ENCODE results near the gene TNFAIP8. TPM values are rescaled to one million over a fixed set of nuclear protein-coding genes. Genes with fewer than 3 reads are reported as not detected.

TNFAIP8 gene
- total and polyA plus RNA-seq, 4 experiments from 2014 or later, result 167 to 423 (median 226) TPM

DNA sequence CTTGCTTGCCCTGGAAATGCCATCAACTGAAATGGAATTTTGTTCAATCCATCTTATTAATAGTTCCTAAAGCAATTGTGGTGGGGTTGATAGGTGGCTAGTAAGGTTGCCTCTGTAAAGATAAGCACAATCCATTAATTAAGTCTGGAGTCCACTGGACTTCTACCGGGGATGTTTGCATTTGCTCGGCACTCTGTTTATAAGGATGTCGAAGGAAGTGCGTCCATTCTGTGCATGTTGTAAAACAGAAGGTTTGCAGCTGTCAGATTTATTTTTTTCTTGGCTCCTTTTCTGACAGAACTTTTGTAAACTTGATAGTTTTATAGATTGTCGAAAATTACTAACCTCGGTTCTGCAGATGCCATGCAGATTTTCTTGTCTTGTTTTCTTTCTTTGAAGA, 12.8 kb upstream of the TNFAIP8 start:
- intact Hi-C loops (cut with micrococcal nuclease), result no loop called here
- H3K27ac ChIP-seq (ENCODE audit: low read depth, low read length), result peak overlapping the region; percentile 75
- peaks cover 84 to 97% (median 91%) of the 10 kb centered on the region in 4 donors for H3K4me1 Mint-ChIP-seq
- H3K4me1 ChIP-seq (ENCODE audit: insufficient read depth, low read length), result peaks cover 99% of the 10 kb centered on the region
- no peaks in the 10 kb centered on the region for H3K27me3 ChIP-seq (ENCODE audit: insufficient read depth, low read length)
- H3K36me3 Mint-ChIP-seq, result peaks cover 6 to 35% of the 10 kb centered on the region in 2 donors
- no peak for DNase-seq
- H3K27ac Mint-ChIP-seq, result peak overlapping the region; percentile 89 to 97 (median 92)
- H3K9me3 Mint-ChIP-seq, result no peaks in the 10 kb centered on the region
- peaks cover 5% of the 10 kb centered on the region for H3K36me3 ChIP-seq (ENCODE audit: insufficient read depth, low read length)
- no peaks in the 10 kb centered on the region for H3K9me3 ChIP-seq (ENCODE audit: control insufficient read depth in 1 of 2, low read length in 2 of 2)
- peak overlapping the region in 7 of 8 donors; percentile 80 to 89 (median 86) for H3K4me3 Mint-ChIP-seq
- H3K27me3 Mint-ChIP-seq, result no peaks in the 10 kb centered on the region
- CTCF ChIA-PET (ENCODE audit: partially characterized antibody), result interaction anchor here (0.9 to 12.3 kb wide), 7 partner anchors 11 to 355 kb away, joined by 3 to 149 read pairs (median 5); no protein-coding TSS in a partner anchor
- peak overlapping the region in 1 of 2 donors; percentile 63 for H3K4me3 ChIP-seq (ENCODE audit: low read length in 2 of 2)
- POLR2A ChIA-PET (ENCODE audit: partially characterized antibody), result interaction anchor here (1.5 to 23.8 kb wide), 7 partner anchors 8 to 355 kb away, joined by 4 to 727 read pairs (median 204); partner anchors contain the start of genes DTWD2 and TNFAIP8

DNA sequence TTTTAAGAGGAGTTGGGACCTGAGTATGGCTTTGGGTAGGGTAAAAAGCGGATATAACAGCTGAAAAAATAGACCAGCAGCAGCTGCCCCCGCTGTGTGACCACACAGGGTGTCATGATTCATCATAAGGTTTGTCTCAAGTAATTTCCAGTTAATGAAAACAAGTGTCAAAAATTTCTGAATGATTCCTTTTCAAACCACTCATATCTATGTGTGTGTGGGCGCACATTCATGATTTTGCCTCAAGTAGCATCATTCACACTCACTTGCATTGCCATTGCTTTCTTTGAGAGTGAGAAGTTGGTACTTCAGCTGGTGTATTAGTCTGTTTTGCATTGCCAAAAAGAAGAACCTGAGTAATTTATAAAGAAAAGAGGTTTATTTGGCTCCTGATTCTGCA, 12.1 kb upstream of the TNFAIP8 start:
- Histone ChIP-seq H3K4me3 (ENCODE audit: low read length in 2 of 2) (no peak overlapping the region), H3K36me3 (ENCODE audit: insufficient read depth, low read length) (peaks cover 6% of the 10 kb centered on the region), H3K27ac (ENCODE audit: low read depth, low read length) (peak overlapping the region; percentile 47), H3K4me1 (ENCODE audit: insufficient read depth, low read length) (peaks cover 99% of the 10 kb centered on the region), H3K9me3 (ENCODE audit: control insufficient read depth in 1 of 2, low read length in 2 of 2) (no peaks in the 10 kb centered on the region), H3K27me3 (ENCODE audit: insufficient read depth, low read length) (no peaks in the 10 kb centered on the region)
- ChIA-PET CTCF (ENCODE audit: partially characterized antibody) (interaction anchor here (0.9 to 12.3 kb wide), 6 partner anchors 12 to 356 kb away, joined by 3 to 149 read pairs (median 4); partner anchors contain the start of gene DTWD2), POLR2A (ENCODE audit: partially characterized antibody) (interaction anchor here (1.2 to 23.8 kb wide), 7 partner anchors 9 to 56 kb away, joined by 3 to 727 read pairs (median 9); partner anchors contain the start of gene TNFAIP8)
- no peaks in the 10 kb centered on the region for H3K9me3 Mint-ChIP-seq
- H3K36me3 Mint-ChIP-seq, result peaks cover 6 to 40% of the 10 kb centered on the region in 2 donors
- no peaks in the 10 kb centered on the region for H3K27me3 Mint-ChIP-seq
- H3K4me1 Mint-ChIP-seq, result peaks cover 82 to 97% (median 90%) of the 10 kb centered on the region in 4 donors
- intact Hi-C loops (cut with micrococcal nuclease), result no loop called here
- peak overlapping the region; percentile 31 to 72 (median 57) for H3K4me3 Mint-ChIP-seq
- peak in 1 of 5 donors; percentile 70 for DNase-seq
- H3K27ac Mint-ChIP-seq, result peak overlapping the region; percentile 72 to 95 (median 90)

DNA sequence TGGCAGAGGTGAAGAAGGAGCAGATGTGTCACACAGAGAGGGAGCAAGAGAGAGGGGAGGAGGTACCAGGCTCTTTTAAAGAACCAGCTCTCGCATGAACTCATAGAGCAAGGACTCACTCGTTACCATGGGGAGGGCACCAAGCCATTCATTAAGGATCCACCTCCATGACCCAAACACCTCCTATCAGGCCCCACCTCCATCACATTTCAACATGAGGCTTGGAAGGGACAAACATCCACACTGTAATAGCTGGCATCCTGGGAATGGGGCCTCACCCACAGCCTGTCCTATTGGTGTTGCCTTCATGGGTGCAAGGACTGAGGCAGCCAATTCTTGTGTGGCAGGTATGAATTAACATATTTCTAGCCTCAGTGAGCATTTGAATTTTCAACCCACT, 11.6 kb upstream of the TNFAIP8 start:
- peak overlapping the region; percentile 72 to 95 (median 90) for H3K27ac Mint-ChIP-seq
- intact Hi-C loops (cut with micrococcal nuclease), result no loop called here
- ChIA-PET POLR2A (ENCODE audit: partially characterized antibody) (interaction anchor here (1.2 to 23.8 kb wide), 7 partner anchors 9 to 57 kb away, joined by 3 to 727 read pairs (median 9); partner anchors contain the start of gene TNFAIP8), CTCF (ENCODE audit: partially characterized antibody) (interaction anchor here (1.2 to 12.3 kb wide), 4 partner anchors 13 to 357 kb away, joined by 3 to 149 read pairs (median 4); partner anchors contain the start of gene DTWD2)
- H3K4me1 Mint-ChIP-seq, result peaks cover 83 to 97% (median 90%) of the 10 kb centered on the region in 4 donors
- H3K9me3 ChIP-seq (ENCODE audit: control insufficient read depth in 1 of 2, low read length in 2 of 2), result no peaks in the 10 kb centered on the region
- no peaks in the 10 kb centered on the region for H3K27me3 Mint-ChIP-seq
- peak overlapping the region in 7 of 8 donors; percentile 39 to 72 (median 58) for H3K4me3 Mint-ChIP-seq
- H3K4me1 ChIP-seq (ENCODE audit: insufficient read depth, low read length), result peaks cover 99% of the 10 kb centered on the region
- no peak for DNase-seq
- no peaks in the 10 kb centered on the region for H3K27me3 ChIP-seq (ENCODE audit: insufficient read depth, low read length)
- H3K4me3 ChIP-seq (ENCODE audit: low read length in 2 of 2), result no peak overlapping the region
- H3K9me3 Mint-ChIP-seq, result no peaks in the 10 kb centered on the region
- peaks cover 10 to 45% of the 10 kb centered on the region in 2 donors for H3K36me3 Mint-ChIP-seq
- H3K27ac ChIP-seq (ENCODE audit: low read depth, low read length), result peak overlapping the region; percentile 47
- H3K36me3 ChIP-seq (ENCODE audit: insufficient read depth, low read length), result peaks cover 6% of the 10 kb centered on the region

DNA sequence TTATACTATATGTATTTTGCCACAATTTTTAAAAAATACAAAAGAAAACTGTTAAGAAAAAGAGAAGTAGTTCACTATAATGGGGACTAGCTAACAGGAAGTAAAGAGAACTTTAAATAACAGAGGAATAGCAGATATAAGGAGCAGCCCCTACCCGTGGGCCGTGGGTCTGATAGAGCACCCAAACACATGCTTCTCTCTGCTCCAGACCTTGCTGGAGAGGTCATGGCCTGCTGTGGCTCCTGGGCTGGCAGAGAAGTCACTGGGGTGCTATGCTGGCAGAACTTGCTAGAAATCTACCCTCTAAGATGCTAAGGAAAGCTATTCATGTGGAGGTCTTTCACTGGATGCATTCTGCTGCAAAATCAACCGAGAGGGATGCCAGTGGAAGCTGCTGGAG, 10.0 kb upstream of the TNFAIP8 start:
- Mint-ChIP-seq H3K9me3 (no peaks in the 10 kb centered on the region), H3K27ac (peak overlapping the region; percentile 64 to 95 (median 79)), H3K27me3 (no peaks in the 10 kb centered on the region), H3K36me3 (peaks cover 10 to 48% of the 10 kb centered on the region in 2 donors), H3K4me1 (peaks cover 83 to 97% (median 90%) of the 10 kb centered on the region in 4 donors), H3K4me3 (peak overlapping the region in 7 of 8 donors; percentile 61 to 88 (median 70))
- ChIA-PET POLR2A (ENCODE audit: partially characterized antibody) (interaction anchor here (1.0 to 23.8 kb wide), 12 partner anchors 8 to 72 kb away, joined by 3 to 727 read pairs (median 5); partner anchors contain the start of gene TNFAIP8), CTCF (ENCODE audit: partially characterized antibody) (interaction anchor here (0.7 to 2.5 kb wide), 11 partner anchors 9 to 89 kb away, joined by 3 to 10 read pairs (median 5); no protein-coding TSS in a partner anchor)
- Histone ChIP-seq H3K27me3 (ENCODE audit: insufficient read depth, low read length) (no peaks in the 10 kb centered on the region), H3K27ac (ENCODE audit: low read depth, low read length) (peak overlapping the region; percentile 20), H3K4me3 (ENCODE audit: low read length in 2 of 2) (peak overlapping the region in 1 of 2 donors; percentile 8), H3K9me3 (ENCODE audit: control insufficient read depth in 1 of 2, low read length in 2 of 2) (no peaks in the 10 kb centered on the region), H3K4me1 (ENCODE audit: insufficient read depth, low read length) (peaks cover 99% of the 10 kb centered on the region), H3K36me3 (ENCODE audit: insufficient read depth, low read length) (peaks cover 6% of the 10 kb centered on the region)
- intact Hi-C loops (cut with micrococcal nuclease), result no loop called here
- no peak for DNase-seq

DNA sequence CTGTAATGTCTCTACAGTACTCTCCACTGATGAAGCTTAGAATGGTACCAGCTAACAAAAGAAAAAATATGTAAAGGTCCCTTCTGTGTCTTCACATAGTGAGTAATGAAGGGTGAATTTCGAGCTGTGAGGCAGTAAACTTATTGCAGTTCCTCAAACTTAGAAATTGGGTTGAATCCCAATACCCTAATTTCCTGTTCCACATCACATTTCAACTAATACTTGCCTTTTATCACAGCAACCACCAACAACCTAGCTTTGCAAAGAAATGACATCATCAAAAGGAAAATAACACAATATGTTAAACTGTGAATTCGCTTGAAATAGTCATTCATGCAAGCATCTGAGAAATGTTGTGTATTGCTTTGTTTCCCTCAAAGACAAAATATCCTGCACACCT, 9.4 kb upstream of the TNFAIP8 start:
- Mint-ChIP-seq H3K9me3 (no peaks in the 10 kb centered on the region), H3K27ac (peak overlapping the region; percentile 64 to 95 (median 89)), H3K4me1 (peaks cover 80 to 96% (median 89%) of the 10 kb centered on the region in 4 donors), H3K4me3 (peak overlapping the region in 6 of 8 donors; percentile 64 to 88 (median 75)), H3K27me3 (no peaks in the 10 kb centered on the region), H3K36me3 (peaks cover 10 to 48% of the 10 kb centered on the region in 2 donors)
- no peak for DNase-seq
- ChIA-PET CTCF (ENCODE audit: partially characterized antibody) (interaction anchor here (0.7 to 2.5 kb wide), 10 partner anchors 9 to 89 kb away, joined by 3 to 10 read pairs (median 6); no protein-coding TSS in a partner anchor), POLR2A (ENCODE audit: partially characterized antibody) (interaction anchor here (1.0 to 23.8 kb wide), 13 partner anchors 8 to 76 kb away, joined by 3 to 727 read pairs (median 5); partner anchors contain the start of gene TNFAIP8)
- Histone ChIP-seq H3K36me3 (ENCODE audit: insufficient read depth, low read length) (peaks cover 6% of the 10 kb centered on the region), H3K27me3 (ENCODE audit: insufficient read depth, low read length) (no peaks in the 10 kb centered on the region), H3K4me3 (ENCODE audit: low read length in 2 of 2) (peak overlapping the region in 1 of 2 donors; percentile 8), H3K9me3 (ENCODE audit: control insufficient read depth in 1 of 2, low read length in 2 of 2) (no peaks in the 10 kb centered on the region), H3K27ac (ENCODE audit: low read depth, low read length) (peak overlapping the region; percentile 20), H3K4me1 (ENCODE audit: insufficient read depth, low read length) (peaks cover 99% of the 10 kb centered on the region)
- intact Hi-C loops (cut with micrococcal nuclease), result no loop called here

DNA sequence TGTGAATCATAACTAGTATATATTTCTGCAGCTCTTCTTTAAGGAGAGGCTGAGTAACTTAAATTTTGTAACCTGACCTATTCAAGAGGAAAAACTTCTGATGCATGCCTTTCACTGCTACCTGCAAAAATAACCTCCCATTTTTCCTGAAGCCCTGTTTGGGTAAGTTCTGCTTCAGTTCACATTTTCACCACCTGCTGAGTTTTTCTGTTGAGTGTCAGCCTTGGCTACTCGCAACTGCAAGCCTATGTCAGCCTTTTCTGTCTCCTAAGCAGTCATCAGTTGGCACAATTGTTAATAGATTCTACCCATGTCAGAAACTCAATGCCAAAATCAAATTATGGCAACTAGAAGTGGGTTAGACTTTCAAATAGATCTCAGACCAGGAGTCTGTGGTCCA, 8.2 kb upstream of the TNFAIP8 start:
- intact Hi-C loops (cut with micrococcal nuclease), result loop anchor here (1.0 kb wide), 1 partner anchor 8 kb away; no protein-coding TSS in a partner anchor
- Mint-ChIP-seq H3K4me3 (peak overlapping the region in 4 of 8 donors; percentile 23 to 88 (median 57)), H3K4me1 (peaks cover 78 to 96% (median 86%) of the 10 kb centered on the region in 4 donors), H3K27ac (peak overlapping the region in 5 of 7 donors; percentile 64 to 95 (median 79)), H3K27me3 (no peaks in the 10 kb centered on the region), H3K9me3 (no peaks in the 10 kb centered on the region), H3K36me3 (peaks cover 12 to 48% of the 10 kb centered on the region in 2 donors)
- CTCF ChIA-PET (ENCODE audit: partially characterized antibody), result interaction anchor here (0.8 to 2.5 kb wide), 6 partner anchors 10 to 32 kb away, joined by 4 to 10 read pairs (median 8); no protein-coding TSS in a partner anchor
- Histone ChIP-seq H3K27me3 (ENCODE audit: insufficient read depth, low read length) (no peaks in the 10 kb centered on the region), H3K36me3 (ENCODE audit: insufficient read depth, low read length) (peaks cover 6% of the 10 kb centered on the region), H3K9me3 (ENCODE audit: control insufficient read depth in 1 of 2, low read length in 2 of 2) (no peaks in the 10 kb centered on the region), H3K4me3 (ENCODE audit: low read length in 2 of 2) (no peak overlapping the region), H3K4me1 (ENCODE audit: insufficient read depth, low read length) (peaks cover 97% of the 10 kb centered on the region), H3K27ac (ENCODE audit: low read depth, low read length) (peak overlapping the region; percentile 20)
- POLR2A ChIA-PET (ENCODE audit: partially characterized antibody), result interaction anchor here (1.0 to 23.8 kb wide), 7 partner anchors 10 to 77 kb away, joined by 3 to 727 read pairs (median 16); partner anchors contain the start of gene TNFAIP8
- DNase-seq, result no peak
